A549 (cell line): Measurements from ENCODE around the gene MTG1. TPM values are rescaled to one million over a fixed set of nuclear protein-coding genes. Genes with fewer than 3 reads are reported as not detected.

Source experiments
- ATAC-seq, 2 experiments: fragments of 200-7000 bp in 1 of 2; fragments of >200 bp in 1 of 2; cut with Nextera tagmentation in 1 of 2; cut with Tn5 transposase in 1 of 2; 3 replicates each; pipeline versions ENCODE4 v1.8.0 to v1.9.1; 2018 to 2020; ENCODE audit warnings: mild to moderate bottlenecking in 1 of 2, moderate library complexity in 1 of 2
- CTCF ChIA-PET: fragments of 300-600 bp; sonication (Branson Sonifier 250); formaldehyde crosslinking; extraction: SDS; loops from one replicate; lab custom pipeline; 2021; ENCODE audit warnings: antibody characterized with exemption, inconsistent platforms; lab: Yijun Ruan, JAX
- POLR2A ChIA-PET: fragments of 350-600 bp; formaldehyde crosslinking; extraction: SDS; loops from one replicate; lab custom pipeline; 2021; ENCODE audit warnings: antibody characterized with exemption, inconsistent platforms; lab: Yijun Ruan, JAX
- DNase-seq, 2 experiments: peaks; one replicate each; pipeline versions ENCODE4 v3.0.0 to v3.0.0-alpha.2; 2011 to 2016; ENCODE audit warnings: low read depth in 1 of 2, low spot score in 1 of 2
- FAIRE-seq: peaks from 2 replicates; lab custom pipeline; 2011; peaks lifted over from hg19 to GRCh38; lab: Jason Lieb, UNC
- H3K27ac ChIP-seq, 2 experiments: fragments of >200 bp; sonication (Bioruptor Twin); formaldehyde crosslinking; 3 replicates each; pipeline ENCODE4 v1.5.1; 2016 to 2017
- H3K4me1 ChIP-seq: fragments of >200 bp; sonication (Bioruptor Twin); formaldehyde crosslinking; 3 replicates; pipeline ENCODE4 v1.6.1; 2016
- H3K4me2 ChIP-seq: fragments of >200 bp; sonication (Bioruptor Twin); formaldehyde crosslinking; 3 replicates; pipeline ENCODE4 v1.6.1; 2016
- H3K4me3 ChIP-seq: fragments of >200 bp; sonication (Bioruptor Twin); formaldehyde crosslinking; 3 replicates; pipeline ENCODE4 v1.5.1; 2016
- H3K9me3 ChIP-seq: fragments of >200 bp; sonication (Bioruptor Twin); formaldehyde crosslinking; 3 replicates; pipeline ENCODE4 v1.6.1; 2016
- ATOH8 ChIP-seq: fragments of 250-450 bp; sonication (Bioruptor Pico); IDR thresholded peaks from 2 replicates; pipeline ENCODE4 v1.5.0; 2020; ENCODE audit warnings: low read depth, mild to moderate bottlenecking, moderate library complexity
- BHLHE40 ChIP-seq: IDR thresholded peaks from 2 replicates; pipeline ENCODE4 v1.6.1; 2012; ENCODE audit warnings: low read depth, low read length, inconsistent platforms
- CHD4 ChIP-seq: fragments of 200-600 bp; sonication (generic); IDR thresholded peaks from 2 replicates; pipeline ENCODE4 v1.6.1; 2016; ENCODE audit warnings: antibody characterized with exemption, mild to moderate bottlenecking, borderline replicate concordance
- EHMT2 ChIP-seq: fragments of 200-600 bp; sonication (generic); IDR thresholded peaks from 2 replicates; pipeline ENCODE4 v1.6.1; 2016; ENCODE audit warnings: antibody characterized with exemption, low read depth, mild to moderate bottlenecking, moderate library complexity
- ELK1 ChIP-seq: fragments of 150-350 bp; IDR thresholded peaks from 2 replicates; pipeline ENCODE4 v1.6.1; 2014; ENCODE audit warnings: low read depth, mild to moderate bottlenecking, low read length
- ESRRA ChIP-seq: fragments of 150-350 bp; IDR thresholded peaks from 2 replicates; pipeline ENCODE4 v1.6.1; 2014; ENCODE audit warnings: mild to moderate bottlenecking, low read length, borderline replicate concordance
- FOXS1 ChIP-seq: fragments of 250-450 bp; sonication (Bioruptor Pico); IDR thresholded peaks from 2 replicates; pipeline ENCODE4 v1.5.0; 2020; ENCODE audit warnings: mild to moderate bottlenecking, moderate library complexity
- HMGXB4 ChIP-seq: fragments of 250-450 bp; sonication (Bioruptor Pico); IDR thresholded peaks from 2 replicates; pipeline ENCODE4 v1.5.0; 2021; ENCODE audit warnings: mild to moderate bottlenecking, moderate library complexity, borderline replicate concordance
- JUNB ChIP-seq: fragments of >200 bp; sonication (Bioruptor Twin); formaldehyde crosslinking; IDR thresholded peaks from 2 replicates; pipeline ENCODE4 v1.6.1; 2016
- KDM5A ChIP-seq: fragments of 200-600 bp; sonication (generic); IDR thresholded peaks from 2 replicates; pipeline ENCODE4 v1.6.1; 2016; ENCODE audit warnings: antibody characterized with exemption, mild to moderate bottlenecking
- MYC ChIP-seq: IDR thresholded peaks from 2 replicates; pipeline ENCODE4 v1.6.1; 2012; ENCODE audit warnings: mild to moderate bottlenecking, inconsistent platforms, low read length, improper control_type of control experiment, borderline replicate concordance
- NR3C1 ChIP-seq: fragments of >200 bp; sonication (Bioruptor Twin); formaldehyde crosslinking; IDR thresholded peaks from 3 replicates; pipeline ENCODE4 v1.6.1; 2017
- RARB ChIP-seq: fragments of 250-450 bp; sonication (Bioruptor Pico); IDR thresholded peaks from 2 replicates; pipeline ENCODE4 v1.8.0; 2021; ENCODE audit warnings: mild to moderate bottlenecking, moderate library complexity
- SMC3 ChIP-seq: fragments of >200 bp; sonication (Bioruptor Twin); formaldehyde crosslinking; IDR thresholded peaks from 3 replicates; pipeline ENCODE4 v1.6.1; 2018; ENCODE audit warnings: inconsistent platforms
- SREBF2 ChIP-seq: fragments of 450-650 bp; IDR thresholded peaks from 2 replicates; pipeline ENCODE4 v1.6.1; 2014; ENCODE audit warnings: mild to moderate bottlenecking, moderate library complexity
- USF2 ChIP-seq: fragments of 450-650 bp; IDR thresholded peaks from 2 replicates; pipeline ENCODE4 v1.6.1; 2014; ENCODE audit warnings: antibody characterized with exemption
- WGBS: methylation state at CpG from one replicate; pipeline ENCODE4 v1.1.6; 2017; ENCODE audit errors: missing lambda C conversion rate; 5-methylcytosine and 5-hydroxymethylcytosine counted together
- polyA plus RNA-seq, 4 experiments: library from polyadenylated mRNA; depleted of rRNA in 3 of 4; stranded (reverse); fragments of >200 nt; fragmentation: RNase III in 1 of 4; extraction: RNeasy Plus Mini Kit Qiagen cat#74134 plus additional on column Dnase treatment in 1 of 4; gene quantifications; 2 replicates in 3 of 4; 3 replicates in 1 of 4; pipeline ENCODE4 v1.2.3, GENCODE V29; 2011 to 2017
- TF ChIP-seq, protein P1 (sequence below): IDR thresholded peaks from 2 replicates; pipeline ENCODE4 v1.6.1; 2012; ENCODE audit warnings: low read depth, borderline replicate concordance
- TF ChIP-seq, protein P2 (sequence below): fragments of 200-600 bp; sonication (generic); IDR thresholded peaks from 2 replicates; pipeline ENCODE4 v1.6.1; 2016; ENCODE audit warnings: antibody characterized with exemption, mild to moderate bottlenecking, moderate library complexity

MTG1 gene
- polyA plus RNA-seq, 2 of the 4 experiments (the other 2 are of a cell fraction): 60.3 to 67.2 TPM

DNA sequence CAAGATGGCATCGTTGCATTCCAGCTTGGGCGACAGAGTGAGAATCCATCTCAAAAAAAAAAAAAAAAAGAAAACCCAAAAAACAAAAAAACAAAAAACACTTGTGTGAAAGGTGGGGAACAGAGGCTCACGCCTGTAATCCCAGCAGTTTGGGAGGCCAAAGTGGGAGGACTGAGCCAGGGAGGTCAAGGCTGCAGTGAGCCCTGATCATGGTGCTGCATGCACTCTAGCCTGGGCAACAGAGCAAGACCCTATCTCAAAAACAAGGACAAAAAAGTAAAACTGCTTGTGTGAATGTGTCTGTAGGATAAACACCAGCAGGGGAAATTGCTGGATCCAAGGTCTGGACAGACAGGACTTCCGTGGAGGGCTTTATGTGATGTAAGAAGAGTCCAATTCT, 10.4 kb upstream of the MTG1 start:
- Histone ChIP-seq H3K4me1 (no peaks in the 10 kb centered on the region), H3K9me3 (no peaks in the 10 kb centered on the region), H3K4me2 (no peak overlapping the region), H3K27ac (no peak overlapping the region), H3K4me3 (no peak overlapping the region)
- CTCF ChIA-PET: interaction anchor here (1.2 kb wide), 1 partner anchor 54 kb away, joined by 5 read pairs; no protein-coding TSS in a partner anchor
- TF ChIP-seq RARB (CRISPR knock-in tag) (no peak), SREBF2 (no peak), FOXS1 (CRISPR knock-in tag) (no peak), JUNB (no peak), BHLHE40 (no peak), MYC (no peak), ESRRA (no peak), ELK1 (no peak), EHMT2 (no peak), HMGXB4 (no peak), ATOH8 (CRISPR knock-in tag) (no peak), NR3C1 (no peak), CHD4 (no peak)
- TF ChIP-seq, protein P1, sequence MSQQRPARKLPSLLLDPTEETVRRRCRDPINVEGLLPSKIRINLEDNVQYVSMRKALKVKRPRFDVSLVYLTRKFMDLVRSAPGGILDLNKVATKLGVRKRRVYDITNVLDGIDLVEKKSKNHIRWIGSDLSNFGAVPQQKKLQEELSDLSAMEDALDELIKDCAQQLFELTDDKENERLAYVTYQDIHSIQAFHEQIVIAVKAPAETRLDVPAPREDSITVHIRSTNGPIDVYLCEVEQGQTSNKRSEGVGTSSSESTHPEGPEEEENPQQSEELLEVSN: no peak
- TF ChIP-seq, protein P2, sequence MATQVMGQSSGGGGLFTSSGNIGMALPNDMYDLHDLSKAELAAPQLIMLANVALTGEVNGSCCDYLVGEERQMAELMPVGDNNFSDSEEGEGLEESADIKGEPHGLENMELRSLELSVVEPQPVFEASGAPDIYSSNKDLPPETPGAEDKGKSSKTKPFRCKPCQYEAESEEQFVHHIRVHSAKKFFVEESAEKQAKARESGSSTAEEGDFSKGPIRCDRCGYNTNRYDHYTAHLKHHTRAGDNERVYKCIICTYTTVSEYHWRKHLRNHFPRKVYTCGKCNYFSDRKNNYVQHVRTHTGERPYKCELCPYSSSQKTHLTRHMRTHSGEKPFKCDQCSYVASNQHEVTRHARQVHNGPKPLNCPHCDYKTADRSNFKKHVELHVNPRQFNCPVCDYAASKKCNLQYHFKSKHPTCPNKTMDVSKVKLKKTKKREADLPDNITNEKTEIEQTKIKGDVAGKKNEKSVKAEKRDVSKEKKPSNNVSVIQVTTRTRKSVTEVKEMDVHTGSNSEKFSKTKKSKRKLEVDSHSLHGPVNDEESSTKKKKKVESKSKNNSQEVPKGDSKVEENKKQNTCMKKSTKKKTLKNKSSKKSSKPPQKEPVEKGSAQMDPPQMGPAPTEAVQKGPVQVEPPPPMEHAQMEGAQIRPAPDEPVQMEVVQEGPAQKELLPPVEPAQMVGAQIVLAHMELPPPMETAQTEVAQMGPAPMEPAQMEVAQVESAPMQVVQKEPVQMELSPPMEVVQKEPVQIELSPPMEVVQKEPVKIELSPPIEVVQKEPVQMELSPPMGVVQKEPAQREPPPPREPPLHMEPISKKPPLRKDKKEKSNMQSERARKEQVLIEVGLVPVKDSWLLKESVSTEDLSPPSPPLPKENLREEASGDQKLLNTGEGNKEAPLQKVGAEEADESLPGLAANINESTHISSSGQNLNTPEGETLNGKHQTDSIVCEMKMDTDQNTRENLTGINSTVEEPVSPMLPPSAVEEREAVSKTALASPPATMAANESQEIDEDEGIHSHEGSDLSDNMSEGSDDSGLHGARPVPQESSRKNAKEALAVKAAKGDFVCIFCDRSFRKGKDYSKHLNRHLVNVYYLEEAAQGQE: no peak
- POLR2A ChIA-PET: interaction anchor here (0.7 kb wide), 1 partner anchor 226 kb away, joined by 3 read pairs; no protein-coding TSS in a partner anchor
- DNase-seq (no peak), FAIRE-seq (no peak), ATAC-seq (no peak)
- WGBS: 84% methylated on average over 4 of the region's 4 CpGs

DNA sequence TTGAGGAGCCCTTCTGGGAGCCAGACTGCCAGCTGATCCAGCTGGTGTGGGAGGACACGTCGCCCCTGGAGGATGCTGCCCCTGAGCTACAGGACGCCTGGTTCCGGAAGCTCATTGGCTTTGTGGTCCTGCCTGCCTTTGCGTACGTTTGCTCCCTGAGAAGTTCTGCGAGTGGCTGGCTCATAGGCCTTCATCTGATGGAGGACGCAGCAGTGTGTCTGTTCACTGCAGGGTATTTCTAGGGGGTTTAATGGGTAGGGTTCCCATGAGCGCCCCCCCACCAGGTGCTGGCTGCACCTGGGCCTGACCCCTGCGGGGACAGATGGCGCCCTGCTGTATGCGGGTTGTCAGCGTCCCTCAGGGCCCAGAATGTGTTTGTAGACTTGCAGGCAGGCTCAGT, 9.9 kb upstream of the MTG1 start:
- POLR2A ChIA-PET: no interaction called here
- H3K9me3 ChIP-seq: no peaks in the 10 kb centered on the region
- CTCF ChIA-PET: interaction anchor here (0.9 to 1.2 kb wide), 2 partner anchors 54 to 55 kb away, joined by 4 to 5 read pairs; no protein-coding TSS in a partner anchor
- DNase-seq (no peak), FAIRE-seq (no peak), ATAC-seq (no peak)
- WGBS: 87% methylated on average over 9 of the region's 13 CpGs
- H3K27ac ChIP-seq: no peak overlapping the region
- TF ChIP-seq USF2: no peak
- TF ChIP-seq, protein P1: no peak
- TF ChIP-seq SMC3: no peak
- TF ChIP-seq KDM5A: no peak
- no peak overlapping the region for H3K4me2 ChIP-seq
- no peak overlapping the region for H3K4me3 ChIP-seq
- H3K4me1 ChIP-seq: no peaks in the 10 kb centered on the region
